PC-9 (cell line): ENCODE measurements around the gene CREBBP.

Experiments
- EZH2 ChIP-seq: fragments of 200-600 bp; sonication (generic); IDR thresholded peaks from 2 replicates; pipeline ENCODE4 v1.8.0; 2017; ENCODE audit warnings: antibody characterized with exemption, low read depth
- TF ChIP-seq, protein P1 (sequence below): fragments of 200-600 bp; sonication (generic); conservative IDR thresholded peaks from 2 replicates; pipeline ENCODE4 v1.6.1; 2017; ENCODE audit warnings: mixed run types, antibody characterized with exemption, mild to moderate bottlenecking, moderate library complexity

DNA sequence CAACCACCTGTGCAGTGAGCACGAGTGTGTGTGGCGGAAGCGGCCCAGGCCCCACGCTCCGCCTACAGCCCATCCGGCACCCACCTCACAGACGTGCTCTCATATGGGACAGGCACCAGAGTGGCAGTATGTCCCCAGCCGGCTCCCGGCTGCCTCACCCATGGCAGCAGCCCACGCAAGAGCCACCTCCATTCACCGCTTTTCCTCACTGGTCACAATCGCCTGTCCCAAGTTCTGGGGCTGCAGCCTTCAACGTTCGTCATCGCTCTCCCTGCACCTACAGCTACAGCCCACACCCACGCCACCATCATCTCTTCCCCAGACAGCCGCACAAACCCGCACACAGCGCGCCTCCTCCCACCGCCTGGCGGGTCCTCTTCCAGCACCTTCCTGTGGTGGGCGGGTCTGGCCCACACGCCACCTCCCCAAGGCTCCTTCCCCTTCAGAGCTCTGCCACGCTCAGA, 145.7 kb downstream of the CREBBP start:
- TF ChIP-seq, protein P1, sequence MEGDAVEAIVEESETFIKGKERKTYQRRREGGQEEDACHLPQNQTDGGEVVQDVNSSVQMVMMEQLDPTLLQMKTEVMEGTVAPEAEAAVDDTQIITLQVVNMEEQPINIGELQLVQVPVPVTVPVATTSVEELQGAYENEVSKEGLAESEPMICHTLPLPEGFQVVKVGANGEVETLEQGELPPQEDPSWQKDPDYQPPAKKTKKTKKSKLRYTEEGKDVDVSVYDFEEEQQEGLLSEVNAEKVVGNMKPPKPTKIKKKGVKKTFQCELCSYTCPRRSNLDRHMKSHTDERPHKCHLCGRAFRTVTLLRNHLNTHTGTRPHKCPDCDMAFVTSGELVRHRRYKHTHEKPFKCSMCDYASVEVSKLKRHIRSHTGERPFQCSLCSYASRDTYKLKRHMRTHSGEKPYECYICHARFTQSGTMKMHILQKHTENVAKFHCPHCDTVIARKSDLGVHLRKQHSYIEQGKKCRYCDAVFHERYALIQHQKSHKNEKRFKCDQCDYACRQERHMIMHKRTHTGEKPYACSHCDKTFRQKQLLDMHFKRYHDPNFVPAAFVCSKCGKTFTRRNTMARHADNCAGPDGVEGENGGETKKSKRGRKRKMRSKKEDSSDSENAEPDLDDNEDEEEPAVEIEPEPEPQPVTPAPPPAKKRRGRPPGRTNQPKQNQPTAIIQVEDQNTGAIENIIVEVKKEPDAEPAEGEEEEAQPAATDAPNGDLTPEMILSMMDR: no peak
- TF ChIP-seq EZH2: no peak
